Transverse colon (tissue), 4 donors: ENCODE data around the gene NPFF.

Source experiments
- CTCF ChIP-seq, 5 experiments: fragments of 200-600 bp in 3 of 5; fragments of 450-650 bp in 2 of 5; sonication (generic) in 3 of 5; IDR thresholded peaks; 1 replicate in 2 of 5; 2 replicates in 3 of 5; pipeline ENCODE4 v1.5.1; 2016 to 2017; ENCODE audit warnings: antibody characterized with exemption in 5 of 5, inconsistent platforms in 3 of 5, mild to moderate bottlenecking in 2 of 5, moderate library complexity in 1 of 5
- POLR2A ChIP-seq: fragments of 450-650 bp; IDR thresholded peaks from one replicate; pipeline ENCODE4 v1.6.1; 2016; ENCODE audit warnings: antibody characterized with exemption, mild to moderate bottlenecking, moderate library complexity
- POLR2AphosphoS5 ChIP-seq, 3 donors: sonication (generic); formaldehyde crosslinking; IDR thresholded peaks; one replicate each; pipeline ENCODE4 v1.6.1; 2016; ENCODE audit warnings: antibody characterized with exemption in 3 of 3

GRCh38 chr12:53530061-53530460 lies 22.8 kb upstream of the NPFF start:
- no peak for TF ChIP-seq POLR2A
- TF ChIP-seq CTCF (IDR thresholded peaks at IDR 0.05): no peak
- no peak for TF ChIP-seq POLR2AphosphoS5 (IDR thresholded peaks at IDR 0.05)
